Stimulated activated CD8-positive, alpha-beta memory T cell treated with anti-CD3 and anti-CD28 coated beads, Interleukin-12 subunit alpha, Interleukin-12 subunit beta, amount 100 ng/mL, for 4 hours (primary cell): Measurements from ENCODE around the gene LCOR.
"Not testable (repeated sequence)": the region's sequence is repeated elsewhere in the genome, so short reads cannot be mapped to it uniquely, and the experiment has no call there.

Experiments used
- DNase-seq: peaks from one replicate; pipeline ENCODE4 v3.0.0-alpha.2; 2020; ENCODE audit warnings: low read depth

LCOR gene

DNA sequence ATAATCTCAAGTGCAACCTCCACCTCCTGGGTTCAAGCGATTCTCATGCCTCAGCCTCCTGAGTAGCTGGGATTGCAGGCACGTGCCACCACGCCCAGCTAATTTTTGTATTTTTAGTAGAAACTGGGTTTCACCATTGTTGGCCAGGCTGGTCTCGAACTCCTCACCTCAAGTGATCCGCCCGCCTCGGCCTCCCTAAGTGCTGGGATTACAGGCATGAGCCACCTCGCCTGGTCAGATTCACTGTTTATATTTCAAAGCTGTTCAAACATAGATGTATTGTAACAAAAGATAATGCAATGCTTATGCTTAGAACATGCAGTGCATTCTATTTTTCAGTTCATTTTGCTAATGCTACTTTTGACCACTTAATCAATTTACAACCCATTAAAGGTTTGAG lies 111.1 kb downstream of the LCOR start:
- not testable (repeated sequence) for DNase-seq

DNA sequence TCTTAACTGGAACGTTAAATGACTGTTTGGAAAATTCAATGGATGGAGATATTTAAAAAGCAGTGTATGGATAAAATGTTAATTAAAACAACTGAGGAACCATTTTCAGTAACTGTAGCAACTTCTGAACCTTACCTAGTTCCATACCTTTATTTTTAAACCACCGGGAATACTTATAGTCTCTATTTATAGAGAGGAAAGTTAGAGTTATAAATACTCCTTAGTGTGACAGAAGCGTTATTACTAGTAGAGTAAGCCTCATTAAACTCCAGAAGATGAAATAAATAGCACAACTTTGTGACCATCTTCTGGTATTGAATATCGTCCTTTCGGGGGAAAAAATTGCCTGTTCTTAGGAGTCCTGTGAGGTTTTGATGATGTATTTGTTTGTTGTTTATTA lies 114.9 kb downstream of the LCOR start:
- no peak for DNase-seq

DNA sequence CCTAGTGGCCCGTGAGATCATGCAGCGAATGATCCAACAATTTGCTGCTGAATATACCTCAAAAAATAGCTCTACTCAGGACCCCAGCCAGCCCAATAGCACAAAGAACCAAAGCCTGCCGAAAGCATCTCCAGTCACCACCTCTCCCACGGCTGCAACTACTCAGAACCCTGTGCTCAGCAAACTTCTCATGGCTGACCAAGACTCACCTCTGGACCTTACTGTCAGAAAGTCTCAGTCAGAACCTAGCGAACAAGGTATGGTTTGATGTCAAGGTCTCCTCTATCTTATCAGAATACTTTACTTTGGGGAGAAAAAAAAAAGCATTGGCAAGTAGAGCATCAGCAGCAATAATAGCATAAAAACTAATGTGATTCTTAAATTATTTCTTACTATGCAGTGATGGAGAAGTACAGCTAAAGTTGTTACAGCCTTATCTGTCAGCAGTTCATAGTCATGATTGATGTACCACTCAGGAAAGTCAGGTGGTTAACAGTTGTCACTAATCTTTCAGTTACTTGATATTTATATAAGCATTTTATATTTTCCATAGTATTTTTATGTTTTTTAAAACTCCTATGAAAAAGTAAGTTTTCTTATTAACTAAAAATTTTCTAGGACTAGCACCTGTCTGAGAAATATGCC lies 117.1 kb downstream of the LCOR start:
- DNase-seq = no peak

DNA sequence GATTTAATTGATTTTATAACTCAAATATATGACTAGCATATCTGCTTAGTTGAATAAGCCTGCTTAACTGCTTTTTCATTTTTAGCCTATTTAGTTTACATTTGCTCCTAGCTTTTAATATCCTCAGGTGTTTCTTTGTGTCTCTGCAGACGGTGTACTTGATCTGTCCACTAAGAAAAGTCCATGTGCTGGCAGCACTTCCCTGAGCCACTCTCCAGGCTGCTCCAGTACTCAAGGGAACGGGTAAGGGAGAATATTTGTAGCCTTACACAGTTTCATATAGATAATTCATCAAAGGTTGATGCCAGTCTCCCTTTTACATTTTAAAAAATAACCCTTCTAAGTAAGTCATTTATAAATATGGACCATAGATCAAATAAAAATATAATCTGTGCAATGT lies 119.9 kb downstream of the LCOR start:
- no peak for DNase-seq

DNA sequence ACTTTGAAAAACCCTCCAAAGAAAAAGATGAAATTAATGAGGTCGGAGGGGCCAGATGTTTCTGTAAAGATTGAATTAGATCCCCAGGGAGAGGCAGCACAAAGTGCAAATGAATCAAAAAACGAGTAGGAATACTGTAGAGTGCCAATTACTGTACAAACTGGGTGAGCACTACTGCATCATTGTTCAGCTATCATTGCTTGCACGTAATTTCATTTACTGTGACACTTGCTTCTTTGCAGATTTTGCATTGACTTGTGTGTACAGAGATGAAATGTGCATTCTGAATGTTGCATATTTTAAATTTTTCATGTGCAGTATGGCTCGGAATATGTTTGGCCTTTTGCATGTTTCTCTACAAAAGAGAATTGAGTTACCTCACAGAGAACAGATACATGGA lies 123.7 kb downstream of the LCOR start:
- DNase-seq = no peak

DNA sequence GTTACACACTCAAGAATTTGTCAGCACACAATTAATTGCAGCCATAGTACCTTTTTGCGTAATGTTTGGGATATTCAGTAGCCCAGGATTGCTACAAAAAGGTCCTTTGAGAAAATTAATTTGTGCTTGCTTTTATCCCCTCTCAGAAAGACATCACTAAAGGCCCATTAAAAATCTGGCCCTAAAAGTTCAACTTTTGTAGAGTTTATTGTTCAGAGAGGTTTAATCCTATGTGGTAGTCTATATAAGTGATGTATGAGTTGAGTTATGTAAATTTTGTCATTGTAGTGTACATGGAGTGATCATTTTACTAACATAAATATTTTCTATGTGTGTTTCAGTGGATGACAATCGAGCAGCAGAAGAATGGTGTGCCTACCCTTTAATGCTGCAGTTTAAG lies 126.0 kb downstream of the LCOR start:
- DNase-seq = no peak

DNA sequence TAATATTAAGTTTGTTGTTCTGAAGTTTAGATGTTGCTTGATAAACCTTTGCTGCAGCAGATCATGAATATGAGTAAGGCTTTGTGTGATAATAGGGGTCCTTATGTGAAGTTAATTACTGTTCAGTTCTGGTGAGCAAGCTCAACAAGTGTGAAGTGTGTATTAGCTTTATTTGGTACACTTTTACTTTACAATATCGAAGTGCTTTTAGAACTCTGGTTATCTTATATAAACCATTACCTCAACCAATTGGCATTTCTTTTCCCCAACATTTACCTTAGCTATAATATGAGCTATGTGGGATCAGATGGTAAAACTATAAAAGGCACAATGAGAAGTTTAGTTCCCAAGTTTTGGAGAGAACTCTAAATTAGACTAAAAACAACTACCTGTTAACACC lies 127.6 kb downstream of the LCOR start:
- no peak for DNase-seq

DNA sequence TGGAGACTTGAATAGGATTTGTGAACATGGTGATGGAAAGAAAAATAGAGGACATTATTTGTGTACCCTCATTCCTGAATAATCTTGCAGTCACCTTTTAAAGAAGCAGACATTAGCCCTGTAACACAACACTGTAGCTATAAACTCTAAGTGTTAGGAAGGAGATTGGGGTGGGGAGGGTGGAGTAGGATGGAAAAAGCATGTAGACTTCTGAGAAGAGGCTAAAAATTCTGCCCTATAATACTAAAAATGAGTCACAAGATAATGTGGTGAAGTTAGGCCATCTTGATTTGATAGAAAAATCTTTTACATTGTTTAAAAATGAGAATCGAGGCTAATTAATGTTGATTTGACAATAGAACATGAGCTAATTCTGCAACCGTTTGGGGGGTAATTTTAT lies 128.8 kb downstream of the LCOR start:
- DNase-seq = no peak

DNA sequence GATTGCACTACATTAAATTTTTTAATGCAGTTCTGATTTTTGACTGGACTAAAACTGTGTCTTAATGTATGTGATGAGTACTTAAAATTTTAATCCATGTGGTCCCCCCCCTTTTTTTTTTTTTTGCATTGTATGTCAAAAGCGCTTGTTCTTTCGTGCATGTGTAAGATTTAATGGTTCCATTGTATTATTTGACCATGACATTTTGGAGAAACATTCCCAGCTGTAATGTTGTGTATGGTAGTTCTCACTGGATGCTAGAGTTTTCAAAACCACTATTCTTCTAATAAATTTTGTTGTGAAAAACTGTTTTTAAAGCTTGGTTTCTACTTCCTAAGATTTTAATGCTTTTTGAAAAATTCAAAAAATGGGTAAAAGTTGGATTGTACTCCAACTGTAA lies 132.0 kb downstream of the LCOR start:
- DNase-seq = no peak

DNA sequence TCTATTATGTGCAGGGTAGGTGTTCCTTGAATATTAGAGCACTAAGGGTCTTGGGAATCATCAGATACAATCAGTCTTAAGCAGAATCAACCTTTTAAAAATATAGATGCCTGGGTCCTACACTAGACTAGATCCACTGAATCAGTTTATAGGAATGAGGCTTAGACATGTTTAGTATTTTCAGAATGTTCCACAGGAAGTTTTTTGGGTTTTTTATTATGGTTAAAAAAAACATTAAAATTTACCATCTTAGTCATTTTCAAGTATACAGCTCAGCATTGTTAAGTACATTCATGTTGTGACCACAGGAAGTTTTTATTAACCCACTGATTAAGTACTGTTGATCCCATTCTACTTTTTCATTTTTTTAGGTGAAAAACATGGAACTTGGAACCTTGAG lies 135.7 kb downstream of the LCOR start:
- no peak for DNase-seq

DNA sequence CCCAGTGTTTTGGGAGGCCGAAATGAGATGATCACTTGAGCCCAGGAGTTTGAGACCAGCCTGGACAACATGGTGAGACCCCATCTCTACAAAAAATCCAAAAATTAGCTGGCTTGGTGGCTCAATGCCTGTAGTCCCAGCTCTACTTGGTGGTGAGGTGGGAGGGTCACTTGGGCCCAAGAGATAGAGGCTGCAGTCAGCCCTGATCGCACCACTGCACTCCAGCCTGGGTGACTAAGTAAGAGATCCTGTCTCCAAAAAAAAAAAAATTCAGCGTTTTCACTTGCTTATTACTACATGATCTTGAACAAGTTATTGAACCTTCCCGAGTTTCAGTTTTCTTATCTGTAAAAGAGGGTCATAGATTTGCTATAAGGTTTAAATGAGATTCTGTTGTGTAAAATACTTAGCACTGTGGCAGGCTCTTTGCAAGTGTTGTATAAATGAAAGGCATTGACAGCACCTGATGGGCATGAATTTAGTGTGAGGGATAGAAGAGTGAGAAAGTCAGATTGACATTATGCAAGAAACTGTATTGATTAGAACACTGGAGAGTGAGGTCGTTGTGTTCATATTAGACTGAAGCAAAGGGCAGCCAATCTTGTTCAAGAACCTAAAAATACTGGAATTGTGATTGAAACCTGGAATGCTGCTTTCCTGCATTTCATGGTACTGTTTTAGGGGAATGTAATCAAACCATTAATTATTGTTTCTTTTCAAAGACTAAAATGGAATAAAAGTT lies 136.8 kb downstream of the LCOR start:
- no peak for DNase-seq

DNA sequence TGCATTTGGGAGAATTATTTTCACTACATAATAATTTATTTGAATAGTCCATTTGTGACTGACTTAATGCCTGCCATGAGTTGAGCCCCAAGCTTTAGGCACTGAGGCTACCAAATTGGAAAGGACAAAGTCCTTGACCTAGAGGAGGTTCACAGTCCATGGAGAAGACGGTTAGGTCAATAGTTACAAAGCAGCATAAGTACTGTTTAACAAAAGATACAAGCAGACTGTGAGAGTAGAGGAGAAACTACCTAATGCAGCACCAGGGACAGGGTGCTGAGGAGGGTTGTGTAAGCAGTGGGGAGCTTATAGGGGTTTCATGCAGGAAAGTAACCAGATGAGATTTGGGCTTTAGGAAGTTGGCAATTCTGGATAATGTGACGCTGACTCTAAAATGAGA lies 139.2 kb downstream of the LCOR start:
- no peak for DNase-seq

DNA sequence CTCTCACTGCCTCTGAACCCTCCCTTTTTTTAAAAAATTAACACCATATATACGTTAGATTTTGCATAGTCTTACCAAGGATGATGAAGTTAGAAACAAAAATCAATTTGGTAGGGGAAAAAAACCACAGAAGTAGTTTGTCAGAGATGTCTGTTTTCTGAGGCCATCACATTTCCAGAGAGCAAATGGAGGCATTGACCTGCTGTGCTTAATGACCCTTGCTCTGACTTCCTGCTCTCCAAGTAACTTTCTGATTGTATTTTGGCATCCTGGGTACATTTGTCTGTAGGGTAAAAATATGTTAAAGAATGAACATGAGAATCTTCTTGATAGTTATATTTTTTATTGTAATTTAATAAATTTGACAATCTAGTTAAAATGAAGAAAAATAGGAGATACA lies 140.2 kb downstream of the LCOR start:
- DNase-seq = no peak

DNA sequence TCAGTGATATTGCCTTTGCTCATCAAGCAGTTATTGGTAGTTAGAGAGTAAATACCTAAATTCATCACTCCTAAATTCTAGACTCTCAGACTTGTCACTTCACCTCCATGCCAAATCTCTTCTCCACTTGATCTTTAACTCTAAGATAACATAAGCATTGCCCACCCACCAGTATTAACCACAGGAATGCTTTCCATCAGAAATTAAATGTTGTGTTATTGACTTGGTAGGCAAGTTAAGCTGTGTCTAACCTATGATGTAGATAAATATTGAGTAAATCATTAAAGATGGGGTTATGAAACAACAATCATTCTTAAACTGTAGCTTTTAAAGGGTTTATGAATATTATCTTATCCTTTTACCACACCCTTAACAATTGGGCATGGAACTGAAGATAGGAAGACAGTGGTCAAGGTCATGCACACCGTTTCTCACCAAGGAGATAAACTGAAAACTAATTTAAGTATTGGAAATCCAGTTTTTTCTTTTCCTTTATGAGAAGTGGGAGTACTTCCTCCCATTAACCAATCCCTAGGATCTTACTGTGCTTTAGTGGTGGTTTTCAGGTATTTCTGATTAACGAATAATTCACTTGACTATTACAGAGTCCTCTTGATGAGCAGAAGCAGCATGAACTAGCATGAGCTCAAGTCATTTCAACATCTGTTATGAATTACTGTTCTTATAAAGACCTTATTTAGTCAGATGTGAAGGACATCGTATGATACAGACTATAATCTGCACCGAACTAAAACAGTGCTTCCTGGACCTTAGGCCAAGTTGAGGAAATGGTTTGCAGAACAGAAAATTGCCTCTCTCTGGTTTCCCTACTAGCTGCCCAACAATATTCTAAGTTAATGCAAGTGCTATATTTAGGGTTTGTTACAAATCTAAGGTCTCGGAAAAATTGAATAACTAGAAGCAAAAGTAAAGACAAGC lies 142.0 kb downstream of the LCOR start:
- no peak for DNase-seq

DNA sequence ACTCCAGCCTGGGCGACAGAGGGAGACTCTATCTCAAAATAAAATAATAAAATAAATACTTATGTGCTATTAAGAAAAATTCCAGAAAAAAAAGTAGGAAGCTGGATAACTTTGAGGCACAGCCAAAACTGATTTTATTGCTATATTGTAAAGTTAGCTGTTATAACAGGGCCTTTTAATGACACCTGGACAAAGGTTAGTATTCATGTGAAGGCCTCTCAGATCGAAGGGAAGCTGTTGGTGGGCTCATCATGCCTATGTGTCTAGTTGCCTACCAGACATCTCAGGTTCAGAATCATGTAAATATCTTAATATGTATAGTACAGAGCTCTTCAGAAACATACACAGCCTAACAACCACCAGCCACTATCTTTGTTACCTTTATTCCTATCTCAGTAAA lies 143.0 kb downstream of the LCOR start:
- DNase-seq = no peak

DNA sequence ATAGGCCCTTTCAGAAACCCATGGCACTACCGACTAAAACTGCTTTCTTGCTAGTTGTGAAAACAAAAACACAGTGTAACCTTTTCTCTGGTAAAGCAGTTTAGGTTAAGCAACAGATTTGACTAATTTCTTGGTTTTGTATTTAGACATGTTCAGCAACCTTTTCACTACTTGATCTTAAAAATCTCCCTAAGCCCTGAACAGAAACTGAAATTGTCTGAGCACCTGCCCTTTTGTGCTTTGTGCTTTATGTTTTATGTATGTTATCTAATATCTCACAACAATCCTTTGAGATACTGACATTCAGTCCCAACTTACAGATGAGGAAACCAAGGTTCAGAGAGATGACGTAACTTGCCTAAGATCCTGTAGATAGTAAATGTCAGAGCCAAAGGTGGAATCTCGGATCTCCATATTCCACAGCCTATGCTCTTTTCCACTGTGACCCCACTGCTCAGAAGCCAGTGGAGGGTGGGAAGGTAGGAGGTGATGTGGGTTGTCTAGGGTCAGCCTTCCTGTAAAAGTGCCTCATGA lies 146.6 kb downstream of the LCOR start:
- DNase-seq = no peak

DNA sequence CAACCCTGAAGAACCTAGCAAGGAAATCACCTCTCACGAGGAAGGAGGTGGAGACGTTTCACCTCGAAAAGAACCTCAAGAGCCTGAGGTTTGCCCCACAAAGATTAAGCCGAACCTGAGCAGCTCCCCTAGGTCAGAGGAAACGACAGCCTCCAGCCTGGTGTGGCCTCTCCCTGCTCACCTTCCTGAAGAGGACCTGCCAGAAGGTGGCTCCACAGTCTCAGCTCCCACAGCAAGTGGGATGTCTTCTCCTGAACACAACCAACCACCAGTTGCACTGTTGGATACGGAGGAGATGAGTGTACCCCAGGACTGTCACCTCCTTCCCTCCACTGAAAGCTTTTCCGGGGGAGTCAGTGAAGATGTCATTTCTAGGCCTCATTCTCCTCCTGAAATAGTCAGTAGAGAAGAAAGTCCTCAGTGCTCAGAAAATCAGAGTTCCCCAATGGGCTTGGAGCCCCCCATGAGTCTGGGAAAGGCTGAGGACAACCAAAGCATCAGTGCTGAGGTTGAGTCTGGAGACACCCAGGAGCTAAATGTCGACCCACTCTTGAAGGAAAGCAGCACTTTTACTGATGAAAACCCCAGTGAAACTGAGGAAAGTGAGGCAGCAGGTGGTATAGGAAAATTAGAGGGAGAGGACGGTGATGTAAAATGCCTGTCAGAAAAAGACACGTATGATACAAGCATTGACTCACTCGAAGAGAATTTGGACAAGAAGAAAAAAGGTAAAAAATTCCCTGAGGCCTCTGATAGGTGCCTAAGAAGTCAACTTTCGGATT lies 150.2 kb downstream of the LCOR start:
- no peak for DNase-seq

DNA sequence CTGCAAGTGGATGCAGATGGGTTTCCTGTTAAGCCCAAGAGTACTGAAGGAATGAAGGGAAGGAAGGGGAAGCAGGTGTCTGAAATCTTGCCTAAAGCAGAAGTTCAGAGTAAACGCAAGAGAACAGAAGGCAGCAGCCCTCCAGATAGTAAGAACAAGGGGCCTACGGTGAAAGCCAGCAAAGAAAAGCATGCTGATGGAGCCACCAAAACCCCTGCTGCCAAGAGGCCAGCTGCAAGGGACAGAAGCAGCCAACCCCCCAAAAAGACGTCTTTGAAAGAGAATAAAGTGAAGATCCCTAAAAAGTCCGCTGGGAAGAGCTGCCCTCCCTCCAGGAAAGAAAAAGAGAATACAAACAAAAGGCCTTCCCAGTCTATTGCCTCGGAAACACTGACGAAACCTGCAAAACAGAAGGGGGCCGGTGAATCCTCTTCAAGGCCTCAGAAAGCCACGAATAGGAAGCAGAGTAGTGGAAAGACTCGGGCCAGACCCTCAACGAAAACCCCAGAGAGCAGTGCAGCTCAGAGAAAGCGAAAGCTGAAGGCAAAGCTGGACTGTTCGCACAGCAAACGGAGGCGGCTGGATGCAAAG lies 152.5 kb downstream of the LCOR start:
- DNase-seq = no peak

DNA sequence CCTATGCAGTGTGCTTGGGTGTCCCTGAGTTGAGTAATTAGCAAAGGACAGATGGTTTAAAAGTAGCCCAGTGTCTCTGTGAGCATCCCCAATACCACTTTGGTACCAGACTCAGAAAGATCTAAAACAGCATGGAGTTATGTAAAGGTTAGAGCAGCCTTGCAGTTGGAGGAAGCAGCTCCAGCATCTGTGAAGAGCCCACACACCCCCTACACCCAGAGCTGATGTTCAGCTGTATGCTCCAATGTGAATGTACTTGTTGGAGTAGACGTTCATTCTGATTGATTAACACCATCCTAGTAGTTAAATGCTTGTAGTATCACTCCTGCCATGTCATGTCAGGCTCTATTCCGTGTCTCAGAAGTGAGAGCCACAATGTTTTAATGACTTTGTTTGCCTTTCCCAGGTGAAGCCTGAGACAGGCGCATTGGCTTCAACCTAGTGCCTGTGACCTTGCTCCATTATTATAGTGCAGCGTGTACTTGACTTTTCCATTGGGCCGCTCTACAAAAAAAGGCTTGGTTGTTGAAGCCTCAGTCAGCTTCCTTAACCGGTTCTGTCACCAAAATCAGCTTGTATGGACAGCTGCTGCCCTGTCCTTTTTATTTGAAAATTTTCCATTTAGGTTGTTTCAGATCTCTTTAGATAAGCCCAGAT lies 154.2 kb downstream of the LCOR start:
- no peak for DNase-seq

DNA sequence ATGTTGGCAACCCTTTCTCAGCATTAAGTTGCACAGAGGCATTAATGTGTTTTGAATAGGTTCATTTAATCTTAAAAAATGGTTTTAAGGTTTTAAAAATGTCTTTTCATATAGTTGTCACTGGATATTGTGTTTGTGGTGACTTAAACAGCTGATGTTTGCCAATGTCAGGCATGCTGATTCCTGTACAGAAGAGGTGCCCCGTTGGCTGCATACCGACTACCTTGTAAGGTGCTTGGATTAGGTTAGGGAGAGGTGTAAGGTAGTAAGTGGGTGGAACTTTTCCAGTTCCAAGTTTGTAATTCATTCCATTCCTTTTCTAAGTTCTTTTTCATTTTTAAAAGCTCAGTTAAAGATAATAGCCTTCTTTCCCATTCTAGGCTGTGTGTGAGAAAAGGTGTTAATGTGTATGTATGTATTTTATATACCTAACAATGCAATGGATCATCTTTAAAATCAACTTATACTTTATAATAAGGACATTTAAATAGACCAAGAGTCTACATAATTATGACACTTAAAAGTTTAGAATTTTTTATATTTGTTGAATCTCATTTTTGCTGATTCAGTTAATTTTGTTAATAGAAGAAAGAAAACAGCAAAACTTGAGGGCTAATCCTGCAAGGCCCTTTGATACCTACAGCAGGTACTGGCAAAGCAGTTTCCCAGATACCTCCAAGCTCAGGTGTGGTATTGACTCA lies 155.2 kb downstream of the LCOR start:
- DNase-seq = no peak
